Esophagus squamous epithelium (tissue), 4 donors: ENCODE data around the gene LY6G6F.

Source experiments
- CTCF ChIP-seq, 6 experiments: fragments of 450-650 bp in 4 of 6; fragments of 200-600 bp in 2 of 6; sonication (generic) in 2 of 6; IDR thresholded peaks; one replicate each; pipeline ENCODE4 v1.5.1; 2016 to 2019; ENCODE audit warnings: antibody characterized with exemption in 6 of 6, mild to moderate bottlenecking in 4 of 6, moderate library complexity in 4 of 6
- POLR2A ChIP-seq, 4 donors: fragments of 450-650 bp; IDR thresholded peaks; one replicate each; pipeline ENCODE4 v1.6.1; 2017; ENCODE audit warnings: antibody characterized with exemption in 4 of 4, mild to moderate bottlenecking in 4 of 4, moderate library complexity in 3 of 4

GRCh38 chr6:31687860-31688693 lies 18.6 kb upstream of the LY6G6F start:
- TF ChIP-seq CTCF (IDR thresholded peaks at IDR 0.05) (no peak), POLR2A (IDR thresholded peaks at IDR 0.05) (no peak)
